DOHH2 (cell line): ENCODE data around the gene CIB4.

Experiments
- H3F3A ChIP-seq: fragments of 200-600 bp; sonication (generic), shearing (Covaris generic); 2 replicates; pipeline ENCODE4 v1.6.0; 2016; ENCODE audit warnings: antibody characterized with exemption, mild to moderate bottlenecking; ENCODE audit not compliant: control insufficient read depth, insufficient read depth
- H3K27ac ChIP-seq: fragments of 200-600 bp; sonication (generic); 2 replicates; pipeline ENCODE4 v1.5.1; 2014; ENCODE audit warnings: low read depth, mild to moderate bottlenecking, low read length, moderate library complexity
- H3K27me3 ChIP-seq: fragments of 200-600 bp; sonication (generic); 2 replicates; pipeline ENCODE4 v1.6.1; 2014; ENCODE audit warnings: mild to moderate bottlenecking, low read length, mixed read lengths; ENCODE audit not compliant: control insufficient read depth
- H3K36me3 ChIP-seq: fragments of 200-600 bp; sonication (generic); 2 replicates; pipeline ENCODE4 v1.6.1; 2014; ENCODE audit warnings: mild to moderate bottlenecking, low read length, moderate library complexity, mixed read lengths; ENCODE audit not compliant: control insufficient read depth
- H3K4me1 ChIP-seq: fragments of 200-600 bp; sonication (generic); 2 replicates; pipeline ENCODE4 v1.6.1; 2014; ENCODE audit warnings: mild to moderate bottlenecking, low read length, mixed read lengths; ENCODE audit not compliant: control insufficient read depth
- H3K4me2 ChIP-seq: fragments of 200-600 bp; sonication (generic); 2 replicates; pipeline ENCODE4 v1.6.0; 2014; ENCODE audit warnings: mild to moderate bottlenecking, low read length, moderate library complexity
- H3K4me3 ChIP-seq: fragments of 200-600 bp; sonication (generic); 2 replicates; pipeline ENCODE4 v1.5.1; 2014; ENCODE audit warnings: mild to moderate bottlenecking, low read length, mixed read lengths
- H3K79me2 ChIP-seq: fragments of 200-600 bp; sonication (generic); 2 replicates; pipeline ENCODE4 v1.6.1; 2014; ENCODE audit warnings: mild to moderate bottlenecking, low read length, mixed read lengths; ENCODE audit not compliant: control insufficient read depth
- H3K9me2 ChIP-seq: fragments of 200-600 bp; sonication (generic); replicated peaks from 2 replicates; pipeline ENCODE4 v1.6.1; 2014; ENCODE audit warnings: mild to moderate bottlenecking, low read length, mixed read lengths; ENCODE audit not compliant: control insufficient read depth
- H3K9me3 ChIP-seq: fragments of 200-600 bp; sonication (generic); 2 replicates; pipeline ENCODE4 v1.6.1; 2014; ENCODE audit warnings: antibody characterized with exemption, low read length, mixed read lengths; ENCODE audit not compliant: control insufficient read depth, insufficient read depth
- H4K20me1 ChIP-seq: fragments of 200-600 bp; sonication (generic); 2 replicates; pipeline ENCODE4 v1.6.0; 2014; ENCODE audit warnings: low read depth, mild to moderate bottlenecking, antibody characterized with exemption, low read length, moderate library complexity; ENCODE audit not compliant: control insufficient read depth, insufficient read depth
- EZH2phosphoT487 ChIP-seq: fragments of 200-600 bp; sonication (generic); IDR thresholded peaks from 2 replicates; pipeline ENCODE4 v1.6.1; 2017; ENCODE audit warnings: borderline replicate concordance, mild to moderate bottlenecking, antibody characterized with exemption, low read length, moderate library complexity, mixed read lengths
- TF ChIP-seq, protein P1 (sequence below): fragments of 200-600 bp; sonication (generic); IDR thresholded peaks from one replicate; pipeline ENCODE4 v1.5.1; 2014; ENCODE audit warnings: antibody characterized with exemption, mild to moderate bottlenecking, low read depth, low read length; ENCODE audit not compliant: poor library complexity, severe bottlenecking

CIB4 gene

DNA sequence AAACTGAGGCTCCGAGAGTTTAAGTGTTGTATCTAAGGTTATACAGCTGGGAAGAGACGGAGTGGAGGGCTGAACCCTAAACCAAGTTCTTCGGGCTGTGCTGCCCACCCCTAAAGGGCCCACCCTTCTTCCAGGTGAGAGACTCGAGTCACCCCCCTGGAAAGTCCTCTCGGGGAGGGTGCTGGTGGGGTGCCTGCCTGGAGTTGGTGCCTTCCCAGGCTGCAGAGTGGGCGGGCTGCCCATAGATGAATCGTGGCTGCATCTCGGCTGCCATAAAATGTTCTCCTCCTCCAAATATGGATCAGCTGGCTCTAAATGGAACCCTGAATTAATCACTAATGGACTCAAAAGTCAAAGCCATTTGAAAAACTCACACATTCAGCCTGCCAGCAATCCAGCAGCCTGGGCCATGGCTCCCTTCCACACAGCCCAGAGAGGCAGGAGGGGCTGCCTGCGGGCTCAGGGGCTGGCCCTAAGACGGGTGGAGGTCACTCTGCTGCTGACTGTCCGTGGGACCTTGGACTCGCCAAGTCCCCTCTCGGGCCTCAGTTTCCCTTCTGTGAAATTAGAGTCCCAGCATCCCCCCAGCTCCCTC is 7.7 kb downstream of the CIB4 start:
- H3K9me3 ChIP-seq, result no peaks in the 10 kb centered on the region

DNA sequence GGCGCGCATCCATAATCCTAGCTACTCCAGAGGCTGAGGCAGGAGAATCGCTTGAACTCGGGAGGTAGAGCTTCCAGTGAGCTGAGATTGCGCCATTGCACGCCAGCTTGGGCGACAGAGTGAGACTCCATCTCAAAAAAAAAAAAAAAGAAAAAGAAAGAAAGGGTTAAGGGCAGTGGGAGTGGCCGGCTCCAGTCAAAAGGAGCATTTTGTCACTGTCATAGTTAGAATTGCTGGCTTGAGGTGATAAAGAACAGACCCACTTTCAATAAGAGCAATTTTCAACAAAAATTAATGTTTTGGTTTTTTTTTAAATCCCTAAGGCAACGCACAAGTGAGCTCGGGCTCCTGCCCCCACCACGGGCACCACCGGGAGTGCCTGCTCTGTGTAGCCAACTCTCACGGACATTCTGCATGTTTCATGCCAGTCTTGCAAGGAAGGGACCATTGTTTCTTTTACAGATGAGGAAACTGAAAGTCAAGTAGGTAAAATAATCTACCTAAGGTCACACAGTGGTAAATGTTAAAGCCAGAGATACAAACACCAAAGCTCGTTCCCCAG is 8.5 kb downstream of the CIB4 start:
- no peaks in the 10 kb centered on the region for H4K20me1 ChIP-seq
- H3K79me2 ChIP-seq, result no peaks in the 10 kb centered on the region
- TF ChIP-seq, protein P1, sequence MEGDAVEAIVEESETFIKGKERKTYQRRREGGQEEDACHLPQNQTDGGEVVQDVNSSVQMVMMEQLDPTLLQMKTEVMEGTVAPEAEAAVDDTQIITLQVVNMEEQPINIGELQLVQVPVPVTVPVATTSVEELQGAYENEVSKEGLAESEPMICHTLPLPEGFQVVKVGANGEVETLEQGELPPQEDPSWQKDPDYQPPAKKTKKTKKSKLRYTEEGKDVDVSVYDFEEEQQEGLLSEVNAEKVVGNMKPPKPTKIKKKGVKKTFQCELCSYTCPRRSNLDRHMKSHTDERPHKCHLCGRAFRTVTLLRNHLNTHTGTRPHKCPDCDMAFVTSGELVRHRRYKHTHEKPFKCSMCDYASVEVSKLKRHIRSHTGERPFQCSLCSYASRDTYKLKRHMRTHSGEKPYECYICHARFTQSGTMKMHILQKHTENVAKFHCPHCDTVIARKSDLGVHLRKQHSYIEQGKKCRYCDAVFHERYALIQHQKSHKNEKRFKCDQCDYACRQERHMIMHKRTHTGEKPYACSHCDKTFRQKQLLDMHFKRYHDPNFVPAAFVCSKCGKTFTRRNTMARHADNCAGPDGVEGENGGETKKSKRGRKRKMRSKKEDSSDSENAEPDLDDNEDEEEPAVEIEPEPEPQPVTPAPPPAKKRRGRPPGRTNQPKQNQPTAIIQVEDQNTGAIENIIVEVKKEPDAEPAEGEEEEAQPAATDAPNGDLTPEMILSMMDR, result no peak
- TF ChIP-seq EZH2phosphoT487, result no peak
- H3K36me3 ChIP-seq, result no peaks in the 10 kb centered on the region
- no peak overlapping the region for H3K27ac ChIP-seq
- peaks cover 13% of the 10 kb centered on the region for H3K27me3 ChIP-seq
- H3K9me3 ChIP-seq, result no peaks in the 10 kb centered on the region
- no peak overlapping the region for H3K4me2 ChIP-seq
- no peaks in the 10 kb centered on the region for H3F3A ChIP-seq
- H3K4me1 ChIP-seq, result no peaks in the 10 kb centered on the region
- H3K4me3 ChIP-seq, result no peak overlapping the region
- H3K9me2 ChIP-seq, result no peaks in the 10 kb centered on the region

More for the DNA sequence above, 7.7 kb downstream of the CIB4 start:
- no peak for TF ChIP-seq EZH2phosphoT487
- TF ChIP-seq, protein P1, result no peak
- Histone ChIP-seq H3K4me2 (no peak overlapping the region), H3F3A (no peaks in the 10 kb centered on the region), H3K79me2 (no peaks in the 10 kb centered on the region), H3K36me3 (no peaks in the 10 kb centered on the region), H3K9me2 (no peaks in the 10 kb centered on the region), H3K27me3 (peaks cover 13% of the 10 kb centered on the region), H4K20me1 (no peaks in the 10 kb centered on the region), H3K4me1 (no peaks in the 10 kb centered on the region), H3K27ac (no peak overlapping the region), H3K4me3 (no peak overlapping the region)

DNA sequence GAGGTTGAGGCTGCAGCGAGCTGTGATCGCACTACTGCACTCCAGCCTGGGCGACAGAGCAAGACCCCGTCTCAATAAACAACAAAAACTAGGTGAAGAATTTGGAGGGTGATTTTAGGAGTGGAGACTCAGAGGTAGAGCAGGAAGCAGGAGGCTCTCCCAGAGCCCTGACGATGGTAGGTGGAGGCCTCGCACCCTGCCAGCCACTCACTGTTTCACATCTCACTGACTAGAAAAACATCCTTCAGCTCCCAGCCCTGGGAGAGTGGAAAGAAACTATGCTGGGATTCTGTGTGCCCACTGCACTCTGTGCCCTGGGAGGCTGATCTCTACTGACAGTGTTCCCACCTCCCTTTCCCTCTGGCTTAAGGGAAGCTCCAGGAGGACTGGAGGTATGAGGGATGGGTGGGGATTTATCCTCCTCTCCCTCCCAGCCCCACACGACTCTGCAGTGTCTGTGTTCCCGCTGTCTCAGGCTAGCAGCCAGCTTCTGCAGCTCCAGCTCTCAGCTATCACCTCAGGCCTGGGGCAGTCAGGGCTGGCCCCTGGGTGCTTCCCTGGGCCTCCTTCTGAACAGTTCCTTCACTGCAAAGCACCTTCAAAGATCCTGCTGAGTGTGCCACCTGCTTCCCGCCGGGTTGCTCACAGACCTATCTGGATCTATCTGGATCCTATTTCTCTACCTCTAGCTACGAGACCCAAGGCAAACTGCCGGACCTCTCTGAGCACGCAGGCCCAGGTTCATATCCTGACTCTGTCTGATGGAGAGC is 9.6 kb downstream of the CIB4 start:
- Histone ChIP-seq H3K4me2 (no peak overlapping the region), H3K36me3 (no peaks in the 10 kb centered on the region), H3K27me3 (peaks cover 11% of the 10 kb centered on the region), H3K9me2 (no peaks in the 10 kb centered on the region), H4K20me1 (no peaks in the 10 kb centered on the region), H3K4me1 (no peaks in the 10 kb centered on the region), H3K79me2 (no peaks in the 10 kb centered on the region), H3K27ac (no peak overlapping the region), H3K4me3 (no peak overlapping the region), H3K9me3 (no peaks in the 10 kb centered on the region), H3F3A (no peaks in the 10 kb centered on the region)
- TF ChIP-seq, protein P1, result no peak
- TF ChIP-seq EZH2phosphoT487, result no peak
